Measurements from ENCODE around the gene CTNNA1.

The CTNNA1 gene

DNA sequence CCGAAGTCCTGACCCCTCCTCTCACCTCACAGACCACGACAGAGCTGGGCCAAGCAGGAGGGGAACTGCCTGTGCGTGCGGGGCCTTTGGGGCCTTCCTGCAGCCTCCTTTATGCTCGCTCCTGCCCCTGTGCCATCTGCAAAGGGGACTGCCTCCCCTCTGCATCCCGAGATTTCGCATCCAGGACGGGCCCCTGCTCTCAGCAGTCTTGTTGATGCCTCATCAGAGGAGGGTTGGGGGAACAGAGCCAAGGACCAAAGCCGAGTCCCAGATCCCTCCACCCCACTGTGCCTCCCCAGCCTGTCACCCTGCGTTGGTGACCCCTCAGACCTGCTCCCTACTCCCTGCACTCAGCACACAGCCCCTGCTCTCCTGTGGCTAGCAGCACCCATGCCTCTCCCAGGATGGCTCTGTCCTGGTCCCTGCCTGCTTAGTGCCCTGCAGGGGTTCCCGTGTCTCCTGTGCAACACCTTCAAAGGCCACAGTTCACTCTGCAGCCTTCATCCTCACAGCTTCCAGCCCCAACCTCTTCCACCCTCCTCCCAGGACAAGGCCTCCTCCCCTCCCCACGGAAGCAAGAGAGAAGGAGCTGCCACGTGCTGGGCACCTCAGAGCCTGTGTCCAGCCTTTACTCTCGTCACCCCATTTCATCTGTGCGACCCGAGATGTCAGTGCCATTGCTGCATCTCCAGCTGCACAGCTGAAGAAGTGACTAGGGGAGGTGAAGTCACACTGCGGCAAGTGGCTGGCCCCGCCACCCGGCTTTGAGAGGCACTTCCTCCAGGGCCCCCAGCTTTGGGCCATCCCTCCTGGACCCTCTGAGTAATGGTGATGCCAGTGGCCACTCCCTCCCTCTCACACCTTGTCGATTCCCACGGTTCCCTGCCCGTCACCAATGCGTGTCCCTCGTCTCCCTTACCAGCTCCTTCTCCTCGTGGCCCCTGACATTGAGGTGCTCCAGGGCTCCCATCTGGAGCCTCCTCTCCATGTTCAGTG is 184.5 kb downstream of the CTNNA1 start:
- H3K9ac ChIP-seq (ENCODE audit: low read length) = no peak overlapping the region
- H3K4me1 ChIP-seq (ENCODE audit: control insufficient read depth, insufficient read depth, low read length) = no peaks in the 10 kb centered on the region
- H3K36me3 ChIP-seq (ENCODE audit: control insufficient read depth, insufficient read depth, low read length) = peaks cover 7% of the 10 kb centered on the region
- no peak overlapping the region for H3K27ac ChIP-seq (ENCODE audit: low read depth, low read length)
- no peaks in the 10 kb centered on the region for H3K27me3 ChIP-seq (ENCODE audit: control insufficient read depth, insufficient read depth, low read length)
- H3K4me3 ChIP-seq (ENCODE audit: low read length) = no peak overlapping the region

DNA sequence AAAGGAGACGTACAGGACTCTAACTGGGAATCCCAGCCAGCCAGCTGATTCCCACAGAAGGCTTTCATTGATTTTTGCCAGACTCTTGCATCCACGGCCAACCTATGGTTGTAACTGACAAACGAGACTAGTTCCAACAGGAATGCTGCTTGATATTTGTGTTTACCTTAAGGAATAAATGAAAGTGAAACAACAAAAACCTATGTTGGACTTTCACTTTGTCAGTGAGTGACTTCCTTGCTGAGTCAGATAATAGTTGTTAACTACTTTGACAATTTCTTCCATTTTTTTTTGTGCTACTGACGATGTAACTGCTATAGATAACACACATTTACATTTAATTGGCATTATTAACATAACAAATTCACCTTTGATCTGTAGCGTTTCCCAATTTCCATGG is 185.3 kb downstream of the CTNNA1 start:
- Histone ChIP-seq H3K27me3 (ENCODE audit: control insufficient read depth, insufficient read depth, low read length) (no peaks in the 10 kb centered on the region), H3K27ac (ENCODE audit: low read depth, low read length) (no peak overlapping the region), H3K4me3 (ENCODE audit: low read length) (no peak overlapping the region), H3K36me3 (ENCODE audit: control insufficient read depth, insufficient read depth, low read length) (peaks cover 7% of the 10 kb centered on the region), H3K9ac (ENCODE audit: low read length) (no peak overlapping the region), H3K4me1 (ENCODE audit: control insufficient read depth, insufficient read depth, low read length) (no peaks in the 10 kb centered on the region)

DNA sequence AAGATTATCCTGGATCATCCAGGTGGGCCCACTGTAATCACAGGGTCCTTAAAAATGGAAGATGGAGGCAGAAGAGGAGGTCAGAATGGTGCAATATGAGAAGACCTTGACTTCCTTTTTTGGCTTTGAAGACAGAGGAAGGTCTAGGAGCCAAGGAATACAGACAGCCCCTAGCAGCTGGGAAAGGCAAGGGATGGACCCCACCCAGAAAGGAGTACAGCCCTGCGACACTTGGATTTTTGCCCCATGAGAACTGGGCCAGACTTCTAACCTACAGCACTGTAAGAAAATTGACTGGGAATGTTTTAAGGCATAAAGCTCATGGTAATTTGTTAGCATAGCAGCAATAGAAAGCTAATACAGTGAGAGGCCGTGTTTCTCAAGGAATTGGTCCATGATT is 188.8 kb downstream of the CTNNA1 start:
- Histone ChIP-seq H3K4me3 (ENCODE audit: low read length) (no peak overlapping the region), H3K27ac (ENCODE audit: low read depth, low read length) (no peak overlapping the region), H3K27me3 (ENCODE audit: control insufficient read depth, insufficient read depth, low read length) (no peaks in the 10 kb centered on the region), H3K4me1 (ENCODE audit: control insufficient read depth, insufficient read depth, low read length) (no peaks in the 10 kb centered on the region), H3K36me3 (ENCODE audit: control insufficient read depth, insufficient read depth, low read length) (peaks cover 4% of the 10 kb centered on the region), H3K9ac (ENCODE audit: low read length) (no peak overlapping the region)

DNA sequence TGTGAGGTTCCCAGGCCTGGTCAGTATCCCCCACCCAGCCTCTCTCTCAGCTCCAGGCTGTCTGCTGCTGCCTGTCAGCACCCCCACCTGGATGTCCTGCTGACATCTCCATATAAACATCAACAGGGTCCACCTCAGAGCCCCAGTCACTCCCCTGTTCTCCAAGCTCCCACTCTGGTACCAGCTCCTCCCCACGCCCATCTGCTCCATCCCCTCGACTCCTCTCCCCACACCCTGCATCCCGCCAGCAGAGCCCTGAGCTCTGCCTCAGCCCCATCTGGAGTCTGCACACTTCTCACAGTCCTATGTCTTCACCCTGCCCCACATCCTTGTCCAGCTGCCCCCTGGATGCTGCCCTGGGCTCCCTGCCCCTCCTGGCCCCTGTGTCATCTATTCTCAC is 189.6 kb downstream of the CTNNA1 start:
- Histone ChIP-seq H3K4me1 (ENCODE audit: control insufficient read depth, insufficient read depth, low read length) (no peaks in the 10 kb centered on the region), H3K27ac (ENCODE audit: low read depth, low read length) (no peak overlapping the region), H3K4me3 (ENCODE audit: low read length) (no peak overlapping the region), H3K36me3 (ENCODE audit: control insufficient read depth, insufficient read depth, low read length) (peaks cover 8% of the 10 kb centered on the region), H3K27me3 (ENCODE audit: control insufficient read depth, insufficient read depth, low read length) (no peaks in the 10 kb centered on the region), H3K9ac (ENCODE audit: low read length) (no peak overlapping the region)

DNA sequence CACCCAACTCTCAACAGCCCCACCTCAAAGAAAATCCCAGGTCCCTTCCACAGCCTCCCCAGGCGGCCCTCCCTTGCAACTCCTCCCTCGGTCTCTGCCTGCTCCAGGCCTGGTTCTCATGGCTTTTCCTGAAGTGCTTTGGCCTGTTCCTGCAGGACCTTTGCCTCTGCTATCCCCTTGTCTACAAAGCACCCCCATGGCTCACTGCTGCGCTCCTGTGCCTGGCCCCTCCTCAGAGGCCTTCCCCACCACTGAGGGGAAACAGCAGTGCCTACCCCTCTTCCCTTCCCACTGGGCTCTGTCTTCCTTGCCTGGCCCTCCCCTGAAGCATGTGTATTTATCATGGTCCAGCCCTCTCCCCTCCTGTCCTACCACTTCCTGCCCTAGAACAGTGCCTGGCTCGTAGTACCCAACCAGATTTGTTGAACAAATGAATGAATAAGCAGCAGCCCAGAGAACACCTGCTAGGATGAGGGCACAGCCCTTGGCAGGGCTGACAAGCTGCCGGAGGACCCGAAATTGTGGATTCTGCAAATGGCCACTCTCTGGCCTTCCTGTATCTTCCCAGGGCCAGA is 190.5 kb downstream of the CTNNA1 start:
- H3K36me3 ChIP-seq (ENCODE audit: control insufficient read depth, insufficient read depth, low read length) = peaks cover 8% of the 10 kb centered on the region
- H3K27ac ChIP-seq (ENCODE audit: low read depth, low read length) = no peak overlapping the region
- no peak overlapping the region for H3K4me3 ChIP-seq (ENCODE audit: low read length)
- H3K9ac ChIP-seq (ENCODE audit: low read length) = no peak overlapping the region
- no peaks in the 10 kb centered on the region for H3K27me3 ChIP-seq (ENCODE audit: control insufficient read depth, insufficient read depth, low read length)
- H3K4me1 ChIP-seq (ENCODE audit: control insufficient read depth, insufficient read depth, low read length) = no peaks in the 10 kb centered on the region

DNA sequence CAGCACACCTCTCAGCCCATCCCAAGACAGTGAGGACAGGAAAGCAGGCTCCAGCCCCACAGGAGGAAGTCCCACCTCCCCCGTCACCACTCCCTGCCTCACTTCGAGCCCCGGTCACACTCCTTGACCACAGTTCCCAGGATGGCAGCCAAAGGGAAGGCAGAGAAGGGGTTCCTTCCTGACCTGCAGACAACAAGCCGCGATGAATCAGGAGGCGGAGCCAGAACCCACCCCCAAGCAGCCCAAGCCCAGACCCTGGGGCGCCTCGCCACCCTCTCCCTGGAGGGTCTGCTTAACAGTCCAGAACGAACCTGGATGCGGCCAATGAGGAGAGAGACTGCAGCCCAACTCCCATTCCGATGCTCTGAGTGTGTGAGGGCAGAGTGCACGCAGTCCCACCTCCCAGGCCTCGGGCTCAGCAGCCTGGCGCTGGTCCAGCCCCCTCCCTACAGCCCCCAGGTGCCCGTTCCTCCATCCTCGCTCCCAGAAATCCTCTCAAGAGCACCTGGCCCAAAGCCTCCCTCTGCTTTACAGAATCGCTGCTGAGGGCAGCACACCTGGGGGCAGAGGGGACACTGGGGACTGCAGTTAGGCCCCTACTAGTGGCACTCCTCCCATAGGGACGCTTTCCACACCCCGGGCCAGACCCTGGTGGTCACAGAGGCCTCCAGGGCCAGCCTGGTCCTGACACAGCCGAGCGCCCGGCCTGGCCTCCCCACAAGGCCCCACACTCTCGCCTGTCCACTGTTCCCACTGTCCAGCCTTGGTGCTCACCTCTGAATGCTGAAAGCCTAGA is 191.5 kb downstream of the CTNNA1 start:
- no peak overlapping the region for H3K4me3 ChIP-seq (ENCODE audit: low read length)
- H3K36me3 ChIP-seq (ENCODE audit: control insufficient read depth, insufficient read depth, low read length) = peaks cover 8% of the 10 kb centered on the region
- no peak overlapping the region for H3K9ac ChIP-seq (ENCODE audit: low read length)
- no peaks in the 10 kb centered on the region for H3K27me3 ChIP-seq (ENCODE audit: control insufficient read depth, insufficient read depth, low read length)
- no peaks in the 10 kb centered on the region for H3K4me1 ChIP-seq (ENCODE audit: control insufficient read depth, insufficient read depth, low read length)
- H3K27ac ChIP-seq (ENCODE audit: low read depth, low read length) = no peak overlapping the region

DNA sequence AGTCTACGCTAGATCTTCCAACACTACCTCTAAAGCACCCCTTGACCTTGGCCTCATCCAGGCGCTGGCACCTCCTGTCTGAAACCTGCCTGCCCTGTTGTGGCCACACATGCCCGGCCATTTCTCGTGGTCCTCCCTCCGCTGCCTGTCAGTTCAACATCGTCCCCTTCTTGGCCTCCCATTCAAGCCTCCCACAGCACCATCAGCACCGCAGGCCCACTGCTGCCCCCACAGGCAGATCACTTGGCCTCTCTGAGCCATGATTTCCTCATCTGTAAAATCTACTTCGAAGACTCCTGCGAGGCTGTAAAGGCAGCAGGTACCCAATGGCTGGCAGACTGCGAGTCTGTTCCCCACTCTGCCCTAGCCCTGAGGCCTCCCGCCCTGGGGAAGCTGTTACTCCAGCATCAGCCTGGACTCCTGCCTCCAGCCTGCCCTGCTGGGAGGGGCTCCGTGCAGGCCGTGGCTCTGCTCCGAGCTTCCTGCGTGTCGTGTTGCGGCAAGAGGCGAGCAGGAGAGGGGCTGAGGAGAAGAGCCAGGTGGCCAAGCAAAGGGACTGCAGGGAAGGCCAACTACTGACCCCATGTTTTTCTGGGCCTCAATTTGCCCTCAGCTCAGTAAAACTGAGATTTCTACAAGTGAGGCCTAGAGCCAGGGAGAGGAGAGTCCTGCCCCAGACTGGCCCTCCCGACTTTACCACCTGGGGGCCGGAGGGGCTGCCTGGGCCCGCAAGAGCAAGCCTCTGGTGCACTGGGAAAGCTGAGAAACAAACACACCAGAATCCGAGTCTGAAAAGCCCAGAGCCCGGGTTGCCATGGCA is 192.4 kb downstream of the CTNNA1 start:
- Histone ChIP-seq H3K27me3 (ENCODE audit: control insufficient read depth, insufficient read depth, low read length) (no peaks in the 10 kb centered on the region), H3K4me1 (ENCODE audit: control insufficient read depth, insufficient read depth, low read length) (no peaks in the 10 kb centered on the region), H3K36me3 (ENCODE audit: control insufficient read depth, insufficient read depth, low read length) (peaks cover 8% of the 10 kb centered on the region), H3K4me3 (ENCODE audit: low read length) (no peak overlapping the region), H3K9ac (ENCODE audit: low read length) (no peak overlapping the region), H3K27ac (ENCODE audit: low read depth, low read length) (no peak overlapping the region)

DNA sequence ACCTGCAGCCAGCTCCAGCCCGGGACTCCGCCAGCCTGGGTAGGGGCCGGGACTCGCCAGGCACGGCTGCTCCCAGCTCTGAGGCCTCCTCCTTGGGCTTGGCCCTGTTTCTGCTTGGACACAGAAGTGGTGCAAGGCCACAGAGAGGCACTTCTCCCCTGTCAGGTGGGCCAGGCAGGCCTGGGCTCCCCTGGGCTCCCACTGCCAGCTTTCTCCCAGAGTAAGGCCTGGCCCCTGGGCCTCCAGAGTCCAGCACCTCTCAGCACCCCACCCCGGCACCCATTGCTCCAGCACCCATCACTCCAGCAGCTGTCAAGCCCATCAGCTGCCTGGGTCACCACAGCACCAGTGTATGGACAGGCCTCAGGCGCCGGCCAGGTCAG is 193.0 kb downstream of the CTNNA1 start:
- H3K36me3 ChIP-seq (ENCODE audit: control insufficient read depth, insufficient read depth, low read length) = peaks cover 8% of the 10 kb centered on the region
- H3K27me3 ChIP-seq (ENCODE audit: control insufficient read depth, insufficient read depth, low read length) = no peaks in the 10 kb centered on the region
- H3K4me1 ChIP-seq (ENCODE audit: control insufficient read depth, insufficient read depth, low read length) = no peaks in the 10 kb centered on the region
- H3K4me3 ChIP-seq (ENCODE audit: low read length) = no peak overlapping the region
- H3K9ac ChIP-seq (ENCODE audit: low read length) = no peak overlapping the region
- H3K27ac ChIP-seq (ENCODE audit: low read depth, low read length) = no peak overlapping the region

DNA sequence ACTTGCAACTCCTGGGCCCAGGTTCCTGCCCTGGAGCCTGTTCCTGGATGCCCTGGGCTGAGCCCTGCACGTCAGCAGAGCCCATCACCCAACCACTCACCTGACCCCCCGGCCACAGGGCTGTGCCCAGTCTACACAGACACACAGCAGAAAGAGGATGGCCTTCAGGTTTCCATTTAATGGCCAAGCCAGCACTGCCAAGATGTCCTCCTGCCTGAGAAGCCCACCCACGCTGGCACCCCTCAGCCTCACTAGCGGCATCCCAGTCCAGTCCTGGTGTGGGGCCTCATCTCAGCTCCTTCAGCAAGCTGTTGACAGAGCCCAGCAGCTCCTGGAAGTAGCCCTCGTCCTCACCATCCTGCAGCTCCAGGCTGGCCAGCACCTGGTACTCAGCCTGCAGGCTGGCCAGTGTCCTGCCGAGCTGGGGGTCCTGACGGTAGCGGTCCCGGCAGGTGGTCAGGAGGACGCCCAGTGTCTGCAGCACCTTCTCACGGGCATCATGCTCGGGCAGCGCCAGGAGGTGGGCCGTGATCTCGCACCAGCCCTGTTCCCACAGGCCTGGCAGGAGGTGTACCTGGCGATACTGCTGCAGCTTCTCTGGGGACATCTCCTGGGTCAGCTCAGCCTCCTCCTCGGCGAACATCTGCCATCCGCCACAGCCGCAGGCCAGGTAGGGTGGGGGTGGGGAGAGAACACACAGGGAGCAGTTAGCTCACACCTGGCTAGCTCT is 193.8 kb downstream of the CTNNA1 start:
- no peak overlapping the region for H3K4me3 ChIP-seq (ENCODE audit: low read length)
- H3K27me3 ChIP-seq (ENCODE audit: control insufficient read depth, insufficient read depth, low read length) = no peaks in the 10 kb centered on the region
- H3K36me3 ChIP-seq (ENCODE audit: control insufficient read depth, insufficient read depth, low read length) = peaks cover 8% of the 10 kb centered on the region
- no peak overlapping the region for H3K27ac ChIP-seq (ENCODE audit: low read depth, low read length)
- peaks cover 1% of the 10 kb centered on the region for H3K4me1 ChIP-seq (ENCODE audit: control insufficient read depth, insufficient read depth, low read length)
- H3K9ac ChIP-seq (ENCODE audit: low read length) = no peak overlapping the region

DNA sequence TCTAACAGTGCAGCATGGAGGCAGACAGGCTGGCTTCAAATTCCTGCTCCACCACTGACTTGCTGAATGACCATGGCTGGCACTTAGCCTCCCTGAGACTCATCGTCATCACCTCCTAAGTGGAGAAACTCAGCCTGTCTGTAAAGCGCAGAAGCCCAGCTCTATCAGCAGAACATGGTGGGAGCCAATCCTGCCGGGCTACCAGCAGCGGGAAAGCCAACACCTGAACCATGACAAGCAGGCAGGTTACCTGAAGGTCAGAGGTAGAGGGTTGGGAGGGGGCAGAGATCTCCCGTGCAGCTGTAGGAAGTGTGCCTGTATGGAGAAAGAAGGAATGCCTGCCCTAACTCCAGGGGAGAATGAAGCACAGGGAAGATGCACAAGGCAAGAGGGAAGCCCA is 194.6 kb downstream of the CTNNA1 start:
- no peaks in the 10 kb centered on the region for H3K27me3 ChIP-seq (ENCODE audit: control insufficient read depth, insufficient read depth, low read length)
- no peak overlapping the region for H3K4me3 ChIP-seq (ENCODE audit: low read length)
- no peak overlapping the region for H3K9ac ChIP-seq (ENCODE audit: low read length)
- H3K36me3 ChIP-seq (ENCODE audit: control insufficient read depth, insufficient read depth, low read length) = peaks cover 8% of the 10 kb centered on the region
- H3K4me1 ChIP-seq (ENCODE audit: control insufficient read depth, insufficient read depth, low read length) = peaks cover 9% of the 10 kb centered on the region
- H3K27ac ChIP-seq (ENCODE audit: low read depth, low read length) = no peak overlapping the region

DNA sequence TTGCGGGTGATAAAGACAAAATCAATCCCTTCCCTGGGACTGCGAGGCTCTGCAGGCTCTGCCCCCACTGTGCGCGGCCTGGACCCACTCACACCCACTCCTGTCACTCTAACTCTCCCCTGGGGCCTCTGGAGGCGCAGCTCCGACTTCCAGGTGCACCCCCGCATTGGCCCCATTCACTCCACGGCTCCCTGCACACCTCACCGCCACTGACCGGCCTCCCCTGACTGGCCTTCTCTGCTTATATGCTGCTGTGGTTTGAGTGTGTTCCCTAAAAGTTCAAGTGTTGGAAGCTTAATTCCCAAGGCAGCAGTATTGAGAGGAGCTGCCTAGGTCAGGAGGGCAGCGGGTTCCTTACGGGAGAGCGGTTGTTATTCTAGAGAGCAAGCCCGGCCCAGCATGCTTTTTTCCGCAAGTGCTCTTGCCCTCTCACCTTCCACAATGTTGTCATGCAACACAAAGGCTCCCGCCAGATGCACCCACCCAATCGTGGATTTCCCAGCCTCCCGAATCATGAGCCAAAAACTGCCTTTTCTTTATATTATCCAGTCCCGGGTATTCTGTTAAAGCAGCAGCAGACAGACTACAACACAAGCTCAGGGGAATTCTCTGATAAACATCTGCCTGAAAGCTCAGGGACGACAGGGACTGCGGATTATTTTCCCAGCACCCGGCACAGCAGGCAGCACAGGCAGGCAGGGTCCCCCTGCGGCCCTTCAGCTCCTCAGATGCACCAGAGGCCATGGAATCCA is 195.4 kb downstream of the CTNNA1 start:
- Histone ChIP-seq H3K4me1 (ENCODE audit: control insufficient read depth, insufficient read depth, low read length) (peaks cover 17% of the 10 kb centered on the region), H3K36me3 (ENCODE audit: control insufficient read depth, insufficient read depth, low read length) (peaks cover 8% of the 10 kb centered on the region), H3K4me3 (ENCODE audit: low read length) (no peak overlapping the region), H3K9ac (ENCODE audit: low read length) (no peak overlapping the region), H3K27ac (ENCODE audit: low read depth, low read length) (no peak overlapping the region), H3K27me3 (ENCODE audit: control insufficient read depth, insufficient read depth, low read length) (no peaks in the 10 kb centered on the region)

Data from rectal smooth muscle tissue (tissue), 1 donor.